HG03469 (cell line): ENCODE measurements around the gene DTNB.
A peak's percentile ranks its signal among the peaks of the same experiment; 100 is the strongest.
"Not testable (repeated sequence)": the region's sequence is repeated elsewhere in the genome, so short reads cannot be mapped to it uniquely, and the experiment has no call there.

Source experiments
- ATAC-seq: cut with Tn5 transposase; IDR thresholded peaks from one replicate; pipeline ENCODE4 v1.9.1; 2021; ENCODE audit warnings: mild to moderate bottlenecking, moderate library complexity, moderate number of reproducible peaks; ENCODE audit not compliant: unreplicated experiment

Gene DTNB

DNA sequence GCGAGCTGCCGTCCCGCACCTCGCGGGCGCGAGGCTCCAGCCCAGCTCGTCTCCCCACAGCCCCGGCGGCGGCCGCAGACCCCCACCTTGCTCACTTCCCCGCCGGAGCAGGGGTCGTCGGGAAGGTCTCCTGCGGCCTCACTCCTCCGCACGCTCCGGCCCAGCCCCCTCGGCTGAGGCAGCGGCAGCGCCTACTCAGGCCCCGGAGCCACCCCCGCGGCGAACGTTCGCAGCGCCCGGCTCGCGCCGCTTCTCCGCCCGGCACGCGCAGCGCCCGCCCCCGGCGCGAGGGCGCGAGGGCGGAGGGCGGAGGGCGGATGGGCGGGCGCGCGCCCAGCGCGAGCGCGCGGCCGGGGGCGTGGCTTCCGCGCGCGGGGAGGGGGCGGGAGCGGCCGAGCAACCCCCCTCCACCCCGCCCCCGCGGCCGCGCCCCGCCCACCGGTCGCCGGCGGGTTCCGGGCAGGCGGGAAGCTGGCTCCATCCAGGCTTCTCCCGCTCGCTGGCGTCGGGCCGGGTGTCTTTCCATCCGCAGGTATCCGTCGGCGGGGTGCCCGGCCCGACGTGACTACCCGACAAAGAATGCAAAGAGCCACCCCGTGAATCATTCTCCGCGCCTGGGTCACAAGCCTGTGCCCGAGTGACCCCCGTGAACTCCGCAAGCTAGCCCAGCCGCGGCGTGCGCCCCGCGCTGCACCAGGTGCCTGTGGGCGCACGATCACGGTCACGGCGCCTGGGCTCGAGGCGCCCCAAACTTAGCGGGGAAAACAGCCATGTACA lies at the start of gene DTNB:
Gene DTNB (minus strand): TSS at position 278 of the 777 bp plus-strand sequence. CDS start 20,917 bp downstream, outside the sequence.
- ATAC-seq = peak; percentile 40

DNA sequence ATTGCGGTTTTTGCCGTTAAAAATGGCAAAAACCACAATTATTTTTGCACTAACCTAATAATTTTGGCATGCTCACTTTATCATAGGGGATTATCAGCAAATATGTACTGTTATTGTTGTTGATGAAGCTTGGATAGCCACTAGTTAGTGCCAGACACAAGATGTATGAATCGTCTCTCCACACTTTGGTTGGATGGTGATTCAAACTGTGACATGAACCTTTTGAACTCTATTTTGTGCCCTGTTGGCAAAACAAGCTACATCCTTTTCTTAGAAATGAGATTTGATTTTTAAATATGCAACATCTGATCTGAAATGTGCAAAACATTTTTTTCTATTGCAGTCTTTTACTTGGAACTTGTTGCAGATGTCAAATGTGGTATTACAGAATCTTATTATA lies 48.8 kb upstream of the DTNB start:
- ATAC-seq = no peak

DNA sequence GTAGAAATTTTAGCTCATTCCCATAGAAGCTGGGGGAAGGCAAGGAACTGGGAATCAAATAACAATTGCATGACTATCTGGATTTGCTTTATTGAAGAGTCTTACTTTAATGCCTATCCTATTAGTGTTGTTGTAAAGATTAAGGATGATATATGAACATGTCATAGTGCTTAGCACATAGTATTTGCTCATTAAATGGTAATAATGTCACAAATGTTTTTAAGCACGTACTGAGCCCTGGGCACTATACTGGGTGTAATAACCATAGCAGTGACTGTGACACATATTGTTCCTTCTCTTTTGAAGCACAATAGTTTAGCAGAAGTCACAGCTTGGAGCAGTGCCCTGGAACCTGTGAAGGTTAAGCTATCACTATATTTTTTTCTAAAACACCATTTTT lies 47.2 kb upstream of the DTNB start:
- ATAC-seq = no peak

DNA sequence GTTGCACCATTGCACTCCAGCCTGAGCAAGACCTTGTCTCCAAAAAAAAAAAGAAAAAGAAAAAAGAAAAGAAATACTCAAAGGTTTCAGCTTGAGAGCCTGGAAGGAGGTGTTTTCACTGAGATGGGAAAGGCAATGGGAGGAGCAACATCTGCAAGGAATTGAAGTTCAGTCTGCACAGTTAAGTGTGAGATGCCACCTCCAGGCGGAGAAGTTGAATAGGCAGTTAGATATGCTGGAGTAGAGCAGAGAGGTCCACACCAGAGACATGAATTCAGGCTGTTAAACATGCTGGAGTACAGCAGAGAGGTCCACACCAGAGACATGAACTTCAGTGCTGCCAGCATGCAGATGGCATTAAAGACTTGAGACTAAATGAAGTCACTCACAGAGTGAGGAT lies 41.4 kb upstream of the DTNB start:
- ATAC-seq = no peak

DNA sequence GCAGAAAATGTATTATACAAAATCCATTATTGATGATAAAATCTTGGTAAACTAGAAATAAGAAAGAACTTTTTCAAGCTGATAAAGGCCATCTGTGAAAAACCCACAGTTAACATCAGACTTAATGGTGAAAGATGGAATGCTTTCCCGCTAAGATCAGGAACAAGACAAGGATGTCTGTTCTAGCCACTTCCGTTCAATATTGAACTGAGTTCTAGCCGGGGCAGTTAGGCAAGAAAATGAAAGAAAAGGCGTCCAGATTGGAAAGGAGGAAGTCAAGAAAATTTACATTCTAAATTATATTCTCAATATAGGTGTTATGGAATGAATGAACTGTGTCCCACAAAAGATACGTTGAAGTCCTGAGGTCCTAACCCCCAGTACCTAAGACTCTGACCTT lies 39.1 kb upstream of the DTNB start:
- ATAC-seq = no peak

DNA sequence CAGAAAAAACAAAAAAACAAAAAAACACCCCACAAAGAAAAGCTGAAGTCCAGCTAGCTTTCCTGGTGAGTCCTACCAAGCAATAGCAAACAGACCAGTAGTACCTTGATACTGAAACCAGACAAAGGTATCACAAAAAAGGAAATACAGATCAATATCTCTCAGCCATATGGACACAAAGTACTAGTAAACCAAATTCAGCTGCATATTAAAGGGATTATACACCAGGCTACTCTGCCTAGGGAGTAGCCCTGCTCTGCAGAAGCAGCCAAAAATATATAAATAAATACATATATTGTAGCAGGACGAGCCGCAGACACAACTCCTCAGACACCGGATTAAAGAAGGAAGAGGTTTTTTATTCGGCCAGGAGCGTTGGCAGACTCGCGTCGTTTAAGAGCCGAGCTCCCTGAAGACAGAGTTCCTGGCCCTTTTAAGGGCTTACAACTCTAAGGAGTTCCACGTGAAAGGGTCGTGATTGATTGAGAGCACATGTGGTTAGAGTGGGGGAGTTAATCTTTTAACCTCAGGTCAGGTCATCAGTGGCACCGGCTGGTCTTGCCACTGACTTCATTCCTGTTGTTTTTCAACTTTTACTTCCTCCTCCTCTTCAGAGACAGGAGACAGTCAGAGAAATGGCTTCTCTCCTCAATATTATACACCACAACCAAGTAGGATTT lies 38.4 kb upstream of the DTNB start:
- no peak for ATAC-seq

DNA sequence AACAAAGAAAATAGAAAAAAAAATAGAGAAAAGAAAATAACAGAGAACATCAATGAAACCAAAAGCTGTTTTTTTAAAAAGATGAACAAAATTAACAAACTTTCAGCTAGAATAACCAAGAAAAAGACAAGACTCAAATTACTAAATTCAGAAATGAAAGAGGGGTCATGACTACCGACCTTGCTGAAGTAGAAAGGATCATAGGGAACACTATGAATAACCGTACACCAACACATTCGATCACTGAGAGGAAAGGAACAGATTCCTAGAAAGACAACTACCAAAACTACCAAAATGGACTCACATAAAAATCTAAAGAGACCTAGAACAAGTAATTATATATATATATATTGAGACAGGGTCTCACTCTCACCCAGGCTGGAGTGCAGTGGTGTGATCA lies 37.4 kb upstream of the DTNB start:
- no peak for ATAC-seq

DNA sequence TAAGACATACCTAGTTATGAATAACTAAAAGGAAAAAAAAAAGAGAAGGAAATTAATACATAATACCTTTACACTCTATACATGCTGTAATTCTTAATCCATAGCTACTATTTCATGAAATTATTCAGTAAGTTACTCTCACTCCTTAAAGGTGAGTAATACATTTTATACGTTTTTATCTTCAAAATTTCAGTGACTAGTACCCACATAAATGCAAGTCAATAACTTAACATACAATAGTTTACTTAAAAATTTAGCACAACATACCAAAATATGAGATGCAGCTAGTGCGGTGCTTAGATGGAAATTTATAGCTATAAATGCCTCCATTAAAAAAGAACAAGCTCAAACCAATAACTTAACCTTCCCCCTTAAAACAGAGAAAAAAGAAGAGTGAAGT lies 36.0 kb upstream of the DTNB start:
- ATAC-seq = no peak

DNA sequence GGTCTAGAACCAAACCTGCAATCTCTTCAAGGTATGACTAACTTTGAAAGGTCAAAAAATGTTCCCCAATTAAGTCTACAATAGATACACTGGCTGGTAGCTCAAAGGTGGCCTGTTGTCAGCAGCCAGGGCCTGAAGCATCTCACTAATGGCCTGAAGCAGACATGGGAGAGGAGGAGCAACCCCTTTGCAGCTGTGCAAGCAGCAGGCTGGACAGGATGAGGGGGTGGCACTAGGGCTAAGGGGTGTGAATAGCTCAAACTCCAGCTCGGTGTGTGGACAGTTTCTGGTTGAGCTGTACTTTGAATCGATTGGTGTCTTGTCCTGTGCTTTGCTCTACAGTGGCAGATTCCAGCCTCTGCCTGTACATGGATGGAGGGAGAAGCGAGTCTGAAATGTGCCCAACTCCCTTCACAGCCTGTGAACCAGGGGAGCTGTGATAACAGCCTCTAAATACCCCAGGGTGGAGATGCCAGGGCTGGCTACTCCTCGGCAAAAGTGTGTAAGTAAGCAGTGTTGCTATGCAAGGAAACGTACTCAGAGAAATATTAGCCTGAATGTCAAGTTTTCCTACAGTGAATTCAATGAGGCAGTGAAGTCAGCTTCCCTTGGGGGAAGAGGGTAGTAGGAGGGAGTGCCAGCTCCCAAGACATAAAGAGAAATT lies 34.7 kb upstream of the DTNB start:
- ATAC-seq = no peak

DNA sequence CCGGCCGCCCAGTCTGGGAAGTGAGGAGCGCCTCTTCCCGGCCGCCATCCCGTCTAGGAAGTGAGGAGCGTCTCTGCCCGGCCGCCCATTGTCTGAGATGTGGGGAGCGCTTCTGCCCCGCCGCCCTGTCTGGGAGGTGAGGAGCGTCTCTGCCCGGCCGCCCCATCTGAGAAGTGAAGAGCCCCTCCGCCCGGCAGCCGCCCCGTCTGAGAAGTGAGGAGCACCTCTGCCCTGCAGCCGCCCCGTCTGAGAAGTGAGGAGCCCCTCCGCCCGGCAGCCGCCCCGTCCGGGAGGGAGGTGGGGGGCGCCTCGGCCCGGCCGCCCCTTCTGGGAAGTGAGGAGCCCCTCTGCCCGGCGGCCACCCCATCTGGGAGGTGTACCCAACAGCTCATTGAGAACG lies 32.2 kb upstream of the DTNB start:
- not testable (repeated sequence) for ATAC-seq

DNA sequence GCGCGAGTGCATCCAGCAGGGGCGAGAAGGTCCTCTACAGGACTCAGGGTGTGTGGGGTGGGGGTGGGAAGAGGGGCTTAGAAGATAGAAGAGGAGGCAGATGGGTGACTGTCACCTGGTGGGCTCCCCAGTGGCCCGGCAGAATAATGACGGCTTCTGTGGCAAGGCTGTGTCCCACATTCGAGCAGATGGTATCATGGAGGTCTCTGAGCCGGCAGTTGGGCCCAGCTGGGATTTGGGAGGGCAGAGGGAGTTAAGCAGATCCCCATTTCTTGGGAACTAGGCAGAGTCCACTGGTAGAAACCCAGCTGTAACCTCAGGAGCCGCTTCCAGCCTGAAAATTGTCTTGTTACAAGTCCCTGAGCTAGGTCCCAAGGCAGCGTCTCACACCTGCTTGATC lies 28.4 kb upstream of the DTNB start:
- no peak for ATAC-seq

DNA sequence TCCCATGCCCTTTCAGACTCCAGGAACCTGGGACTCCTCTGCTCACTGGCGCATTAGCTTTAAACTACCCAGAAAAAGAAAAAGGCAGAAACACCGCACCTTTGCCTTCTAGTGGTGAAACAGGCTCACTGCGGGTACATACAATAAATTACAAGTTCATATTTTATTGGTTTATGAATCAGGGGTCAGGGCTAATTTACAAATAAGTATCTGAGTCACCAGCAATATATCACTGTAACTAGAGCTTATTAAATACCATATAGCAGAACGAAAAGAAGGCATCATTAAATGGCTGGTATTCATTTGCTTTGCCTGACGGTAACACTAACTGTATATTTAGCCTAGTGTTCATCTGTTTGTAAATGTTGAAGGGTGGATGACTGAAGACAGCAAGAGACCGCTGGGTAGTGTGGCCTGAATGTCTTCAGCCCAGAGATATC lies 26.9 kb upstream of the DTNB start:
- no peak for ATAC-seq

DNA sequence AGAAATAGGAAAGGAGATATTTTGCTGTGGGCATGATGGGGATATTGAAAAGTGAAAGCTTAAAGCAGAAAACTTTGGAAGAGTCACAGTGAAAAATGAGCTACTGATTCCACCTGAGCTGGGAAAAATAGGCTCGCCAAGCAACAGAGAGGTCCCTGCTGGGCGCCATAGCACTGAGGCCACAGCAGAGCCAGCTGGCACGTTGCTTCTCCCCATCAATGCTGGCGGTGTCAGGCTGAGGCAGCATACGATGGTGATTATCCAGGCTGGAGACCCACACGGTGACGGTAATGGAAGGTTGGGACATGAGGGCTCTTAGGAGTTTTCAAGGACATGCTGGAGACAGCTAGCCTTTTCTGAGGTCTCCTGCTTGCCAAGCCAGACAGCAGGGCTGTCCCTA lies 25.8 kb upstream of the DTNB start:
- no peak for ATAC-seq

DNA sequence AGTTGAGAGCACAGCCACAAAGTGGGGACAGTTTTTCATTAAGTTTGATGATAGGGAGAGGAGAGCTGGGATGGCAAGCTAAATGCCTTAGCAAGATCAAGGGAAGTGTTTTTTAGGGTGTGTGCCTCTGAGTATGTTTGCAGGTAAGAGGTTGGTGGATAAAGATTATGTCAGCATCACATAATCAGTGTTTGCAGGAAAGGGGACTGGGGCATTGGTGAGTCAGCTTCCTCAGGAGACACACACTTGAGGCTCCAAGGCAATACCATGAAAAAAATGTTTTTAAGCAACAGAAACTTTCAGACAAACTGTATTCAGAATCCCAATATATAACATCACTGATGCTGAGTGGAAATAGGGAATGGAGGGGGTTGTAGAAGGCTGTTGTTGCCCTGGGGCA lies 25.4 kb upstream of the DTNB start:
- ATAC-seq = no peak

DNA sequence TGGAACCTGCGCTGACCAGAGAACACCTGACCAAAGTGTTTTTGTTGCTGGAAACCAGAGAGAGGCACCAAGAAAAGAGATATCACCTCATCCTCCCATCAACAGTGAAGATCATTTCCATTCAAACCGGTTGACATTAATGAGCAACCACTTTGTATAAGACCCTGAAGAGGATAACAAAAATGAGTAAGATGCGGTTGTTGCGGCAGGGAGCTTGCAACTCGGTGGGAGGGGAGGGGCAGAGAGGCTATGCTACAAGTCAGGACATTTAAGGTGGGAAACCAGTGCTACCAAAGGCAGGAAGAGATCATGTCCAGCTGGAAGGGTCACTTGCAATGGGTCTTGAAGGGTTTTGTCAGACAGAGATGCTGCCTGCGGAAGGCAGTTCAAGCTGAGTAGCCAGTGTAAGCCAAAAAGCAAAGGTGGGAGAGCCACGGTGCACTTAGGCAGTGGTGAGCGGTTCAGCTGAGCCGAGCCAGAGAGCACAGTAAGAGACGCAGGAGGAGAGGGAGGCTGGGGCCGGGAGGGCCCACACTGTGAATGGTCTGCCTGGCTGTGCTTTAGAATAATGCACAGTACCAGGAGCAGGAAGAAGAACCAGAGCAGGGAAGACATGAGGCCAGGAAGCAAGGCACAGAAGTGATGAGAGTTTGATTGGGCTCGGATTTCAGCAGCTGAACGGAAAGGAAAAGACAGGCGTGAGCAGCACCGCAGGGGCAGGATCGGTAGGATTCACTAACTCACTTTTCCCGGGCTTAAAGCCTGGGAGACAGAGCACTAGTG lies 24.4 kb upstream of the DTNB start:
- ATAC-seq = no peak

DNA sequence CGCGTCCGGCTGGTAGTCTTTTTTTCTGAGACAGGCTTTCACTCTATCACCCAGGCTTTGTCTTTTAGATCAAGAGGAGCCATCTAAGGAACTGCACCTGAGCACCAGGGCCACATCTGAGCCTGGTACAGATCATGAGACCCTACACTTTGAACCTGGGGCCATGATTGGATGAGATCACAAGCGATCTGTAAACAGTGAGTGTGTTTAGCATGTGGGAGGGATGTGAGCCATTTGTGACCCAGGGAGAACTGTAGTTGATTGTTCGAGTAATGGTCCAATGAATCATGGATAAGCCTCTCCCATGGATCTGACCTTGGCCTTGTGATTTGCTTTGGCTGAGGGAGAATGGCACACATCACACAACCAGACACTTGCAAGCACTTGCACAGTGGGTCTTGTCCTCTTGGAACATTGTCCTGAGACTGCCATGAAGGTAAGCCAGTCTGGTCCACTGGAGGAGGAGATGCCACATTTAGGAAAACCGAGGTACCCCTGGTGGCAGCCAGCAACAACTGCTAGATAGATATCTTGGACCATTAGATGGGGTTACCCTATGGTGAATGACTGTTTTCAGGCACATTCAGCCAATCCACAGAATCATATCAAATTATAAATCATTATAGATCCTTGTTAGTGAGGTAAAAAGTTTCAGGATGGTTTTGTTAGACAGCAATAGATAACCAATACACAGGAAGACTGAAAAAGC lies 19.5 kb upstream of the DTNB start:
- no peak for ATAC-seq

DNA sequence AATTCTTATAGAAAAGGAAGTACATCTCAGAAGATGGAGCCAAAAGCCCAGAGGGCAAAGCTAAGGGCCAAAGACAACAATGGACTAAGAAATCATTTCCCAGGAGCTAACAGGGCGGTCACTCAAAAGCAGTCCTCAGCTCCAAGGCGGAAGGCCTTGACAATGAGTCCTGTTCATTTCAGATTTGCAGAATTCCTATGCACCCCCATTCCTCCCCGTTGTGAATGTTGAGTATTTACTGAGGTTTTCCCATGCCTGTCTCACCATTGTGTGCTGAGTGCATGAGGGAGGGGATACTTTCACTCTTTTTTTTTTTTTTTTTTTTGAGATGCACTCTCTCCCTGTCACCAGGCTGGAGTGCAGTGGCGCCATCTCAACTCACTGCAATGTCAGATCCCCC lies 18.8 kb upstream of the DTNB start:
- ATAC-seq = no peak

DNA sequence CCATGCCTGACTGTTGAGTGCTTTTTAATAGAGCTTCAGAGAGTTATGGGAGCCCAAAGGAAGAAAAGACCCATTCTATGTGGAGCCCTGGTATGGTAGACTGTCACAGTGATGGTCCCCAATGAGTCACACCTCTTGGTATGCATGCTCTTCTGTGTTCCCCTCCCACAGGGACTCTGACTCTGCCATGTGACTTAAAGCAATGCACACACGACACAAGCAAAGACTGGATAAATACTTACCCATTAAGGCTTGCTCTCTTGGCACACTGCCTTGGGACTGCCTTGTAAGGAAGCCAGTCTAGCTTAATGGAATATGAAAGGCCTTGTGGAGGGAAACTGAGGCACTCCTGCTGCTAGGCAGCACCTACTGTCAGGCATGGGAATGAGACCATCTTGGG lies 16.7 kb upstream of the DTNB start:
- ATAC-seq = no peak

DNA sequence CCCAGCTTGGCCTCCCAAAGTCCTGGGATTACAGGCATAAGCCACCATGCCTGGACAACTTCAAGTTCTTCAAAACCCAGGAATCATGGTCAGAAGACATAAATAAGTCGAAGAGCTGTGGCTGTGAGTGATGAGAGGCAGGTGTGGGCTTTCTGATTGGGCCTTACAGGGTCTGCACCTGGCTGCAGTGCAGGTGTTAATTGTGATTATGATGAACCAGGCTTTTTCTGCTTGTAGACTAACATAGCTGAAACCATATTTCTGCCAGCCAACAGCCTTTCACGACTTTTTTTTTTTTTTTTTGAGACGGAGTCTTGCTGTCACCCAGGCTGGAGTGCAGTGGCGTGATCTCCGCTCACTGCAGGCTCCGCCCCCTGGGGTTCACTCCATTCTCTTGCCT lies 14.9 kb upstream of the DTNB start:
- ATAC-seq = no peak

DNA sequence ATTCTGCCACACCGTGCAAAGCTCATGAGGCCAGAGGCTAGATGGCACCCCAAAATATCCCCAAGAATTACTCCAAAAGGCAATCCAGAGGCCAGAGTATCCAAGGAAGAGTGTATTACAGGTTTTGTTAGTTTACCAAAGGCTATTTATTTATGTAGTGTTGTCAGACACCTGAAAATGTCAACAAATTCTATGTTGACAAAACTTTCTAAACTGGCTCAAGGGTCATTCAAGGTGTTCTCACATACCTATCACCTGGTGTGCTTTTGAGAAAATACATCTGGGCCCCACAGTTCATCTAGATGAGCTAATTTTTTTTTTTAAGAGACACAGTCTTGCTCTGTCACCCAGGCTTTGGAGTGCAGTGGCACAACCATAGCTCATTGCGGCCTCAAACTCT lies 12.4 kb upstream of the DTNB start:
- no peak for ATAC-seq
